DND-41 (cell line): Measurements from ENCODE around the gene PPP4R1.

ENCODE experiments used
- ATAC-seq: fragments of 200-7000 bp; cut with Tn5 transposase; 3 replicates; pipeline ENCODE4 v1.9.1; 2021; ENCODE audit warnings: low read depth; ENCODE audit not compliant: insufficient read depth
- DNase-seq: peaks from one replicate; pipeline ENCODE4 v3.0.0-alpha.2; 2020
- H2AFZ ChIP-seq: 2 replicates; pipeline ENCODE4 v1.6.0; 2012; ENCODE audit warnings: low read depth, low read length
- H3K27ac ChIP-seq: 2 replicates; pipeline ENCODE4 v1.5.1; 2012; ENCODE audit warnings: low read length, inconsistent platforms
- H3K27me3 ChIP-seq: fragments of 200-600 bp; sonication (generic); 2 replicates; pipeline ENCODE4 v1.6.0; 2012; ENCODE audit warnings: low read length, mild to moderate bottlenecking, inconsistent platforms; ENCODE audit not compliant: insufficient read depth, poor library complexity
- H3K36me3 ChIP-seq: 2 replicates; pipeline ENCODE4 v1.5.1; 2012; ENCODE audit warnings: low read length, inconsistent platforms; ENCODE audit not compliant: insufficient read depth
- H3K4me1 ChIP-seq: 2 replicates; pipeline ENCODE4 v1.5.1; 2012; ENCODE audit warnings: mild to moderate bottlenecking, low read length; ENCODE audit not compliant: insufficient read depth
- H3K4me2 ChIP-seq: 2 replicates; pipeline ENCODE4 v1.6.0; 2012; ENCODE audit warnings: mild to moderate bottlenecking, moderate library complexity, low read length, inconsistent platforms; ENCODE audit not compliant: insufficient read depth
- H3K4me3 ChIP-seq, 2 experiments: fragments of 200-600 bp in 1 of 2; shearing (Covaris generic) in 1 of 2; 2 replicates each; pipeline ENCODE4 v1.5.1; 2012 to 2016; ENCODE audit warnings: inconsistent platforms in 2 of 2, low read length in 2 of 2, mild to moderate bottlenecking in 2 of 2, low read depth in 1 of 2, moderate library complexity in 1 of 2
- H3K79me2 ChIP-seq: 2 replicates; pipeline ENCODE4 v1.6.0; 2012; ENCODE audit warnings: low read length, inconsistent platforms; ENCODE audit not compliant: insufficient read depth
- H3K9ac ChIP-seq: 2 replicates; pipeline ENCODE4 v1.6.0; 2012; ENCODE audit warnings: low read depth, mild to moderate bottlenecking, inconsistent platforms, low read length, moderate library complexity
- H3K9me3 ChIP-seq: 2 replicates; pipeline ENCODE4 v1.5.1; 2012; ENCODE audit warnings: low read length, moderate library complexity, mild to moderate bottlenecking, inconsistent platforms; ENCODE audit not compliant: insufficient read depth, severe bottlenecking
- H4K20me1 ChIP-seq: 2 replicates; pipeline ENCODE4 v1.6.0; 2012; ENCODE audit warnings: low read length; ENCODE audit not compliant: insufficient read depth
- EZH2 ChIP-seq: IDR thresholded peaks from 3 replicates; pipeline ENCODE4 v1.6.1; 2012; ENCODE audit warnings: borderline replicate concordance, low read depth, mild to moderate bottlenecking, moderate library complexity, low read length, inconsistent platforms; ENCODE audit not compliant: severe bottlenecking
- TF ChIP-seq, protein P1 (sequence below): IDR thresholded peaks from 2 replicates; pipeline ENCODE4 v1.5.1; 2012; ENCODE audit warnings: borderline replicate concordance, low read length, moderate library complexity, mild to moderate bottlenecking; ENCODE audit not compliant: poor library complexity, severe bottlenecking; ENCODE audit errors: extremely low read depth

Gene PPP4R1

DNA sequence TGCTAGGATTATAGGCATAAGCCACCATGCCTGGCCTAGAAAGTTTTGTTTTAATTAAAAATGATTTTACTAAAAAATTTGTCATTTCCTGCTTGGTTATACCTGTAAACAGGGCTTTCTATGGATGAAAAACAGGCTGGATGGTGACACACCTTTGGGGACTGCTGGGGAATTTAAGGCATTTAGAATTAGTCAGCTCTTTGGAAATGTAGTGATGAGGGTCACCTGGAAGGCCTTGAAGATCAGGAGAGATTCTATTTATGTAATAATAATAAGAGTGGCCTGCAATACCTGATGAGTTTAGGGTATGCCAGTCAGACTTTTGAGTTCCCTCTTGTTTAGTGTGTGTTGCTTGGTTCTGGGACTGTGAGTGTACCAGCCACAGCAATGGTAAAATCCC, 87.9 kb downstream of the PPP4R1 start:
- Histone ChIP-seq H3K4me2 (no peak overlapping the region), H4K20me1 (no peaks in the 10 kb centered on the region), H2AFZ (no peak overlapping the region), H3K79me2 (peaks cover 3% of the 10 kb centered on the region; the same call in 1 of the 2 replicates), H3K4me1 (no peaks in the 10 kb centered on the region), H3K36me3 (peaks cover 87% of the 10 kb centered on the region), H3K9me3 (no peaks in the 10 kb centered on the region), H3K4me3 (no peak overlapping the region), H3K27ac (no peak overlapping the region), H3K27me3 (no peaks in the 10 kb centered on the region), H3K9ac (no peak overlapping the region)
- ATAC-seq: no peak
- DNase-seq: no peak
- no peak for TF ChIP-seq EZH2
- TF ChIP-seq, protein P1, sequence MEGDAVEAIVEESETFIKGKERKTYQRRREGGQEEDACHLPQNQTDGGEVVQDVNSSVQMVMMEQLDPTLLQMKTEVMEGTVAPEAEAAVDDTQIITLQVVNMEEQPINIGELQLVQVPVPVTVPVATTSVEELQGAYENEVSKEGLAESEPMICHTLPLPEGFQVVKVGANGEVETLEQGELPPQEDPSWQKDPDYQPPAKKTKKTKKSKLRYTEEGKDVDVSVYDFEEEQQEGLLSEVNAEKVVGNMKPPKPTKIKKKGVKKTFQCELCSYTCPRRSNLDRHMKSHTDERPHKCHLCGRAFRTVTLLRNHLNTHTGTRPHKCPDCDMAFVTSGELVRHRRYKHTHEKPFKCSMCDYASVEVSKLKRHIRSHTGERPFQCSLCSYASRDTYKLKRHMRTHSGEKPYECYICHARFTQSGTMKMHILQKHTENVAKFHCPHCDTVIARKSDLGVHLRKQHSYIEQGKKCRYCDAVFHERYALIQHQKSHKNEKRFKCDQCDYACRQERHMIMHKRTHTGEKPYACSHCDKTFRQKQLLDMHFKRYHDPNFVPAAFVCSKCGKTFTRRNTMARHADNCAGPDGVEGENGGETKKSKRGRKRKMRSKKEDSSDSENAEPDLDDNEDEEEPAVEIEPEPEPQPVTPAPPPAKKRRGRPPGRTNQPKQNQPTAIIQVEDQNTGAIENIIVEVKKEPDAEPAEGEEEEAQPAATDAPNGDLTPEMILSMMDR: no peak

DNA sequence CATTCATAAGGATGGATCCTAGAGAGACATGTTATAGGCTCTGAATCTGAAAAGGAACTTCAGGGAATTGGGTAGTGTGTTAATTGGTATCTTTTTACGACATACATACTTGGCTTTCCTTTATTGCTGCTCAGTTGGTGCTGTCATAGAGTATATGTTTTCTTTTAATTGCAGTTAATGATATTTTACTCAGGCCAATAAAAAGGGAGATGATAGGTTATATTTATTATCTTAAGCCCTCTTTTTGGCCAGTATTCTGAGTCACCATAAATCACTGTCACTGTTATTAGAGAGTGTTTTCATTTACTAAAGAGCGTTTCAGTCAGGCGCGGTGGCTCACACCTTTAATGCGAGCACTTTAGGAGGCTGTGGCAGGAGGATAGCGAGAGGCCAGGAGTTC, 91.4 kb downstream of the PPP4R1 start:
- no peak overlapping the region for H3K9ac ChIP-seq
- H4K20me1 ChIP-seq: 0 out of 2 replicates have a peak, but pooled peaks cover 3% of the 10 kb centered on the region
- no peak overlapping the region for H3K4me3 ChIP-seq
- TF ChIP-seq, protein P1: no peak
- no peak for TF ChIP-seq EZH2
- no peaks in the 10 kb centered on the region for H3K9me3 ChIP-seq
- no peak overlapping the region for H3K27ac ChIP-seq
- H3K79me2 ChIP-seq: peaks cover 20% of the 10 kb centered on the region
- no peak for ATAC-seq
- no peaks in the 10 kb centered on the region for H3K4me1 ChIP-seq
- no peak overlapping the region for H2AFZ ChIP-seq
- no peak overlapping the region for H3K4me2 ChIP-seq
- no peaks in the 10 kb centered on the region for H3K27me3 ChIP-seq
- DNase-seq: no peak
- peaks cover 73% of the 10 kb centered on the region for H3K36me3 ChIP-seq

DNA sequence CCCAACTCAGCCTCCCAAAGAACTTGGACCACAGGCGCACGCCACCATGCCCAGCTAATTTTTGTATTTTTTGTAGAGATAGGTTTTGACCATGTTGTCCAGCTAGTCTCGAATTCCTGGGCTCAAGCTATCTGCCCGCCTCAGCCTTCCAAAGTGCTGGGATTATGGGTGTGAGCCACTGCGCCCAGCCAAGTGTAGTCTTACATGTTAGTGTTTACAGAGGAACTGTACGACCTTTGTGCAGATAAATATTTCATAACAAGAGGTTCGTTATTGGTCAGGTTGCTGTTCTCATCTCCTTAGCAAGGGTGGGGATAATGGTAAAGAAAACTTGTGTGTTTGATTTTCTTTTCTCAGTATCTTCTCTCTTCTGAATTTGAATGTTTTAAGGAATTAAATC, 92.6 kb downstream of the PPP4R1 start:
- no peak overlapping the region for H3K4me2 ChIP-seq
- H4K20me1 ChIP-seq: 0 out of 2 replicates have a peak, but pooled peaks cover 5% of the 10 kb centered on the region
- no peak overlapping the region for H3K9ac ChIP-seq
- H3K79me2 ChIP-seq: peaks cover 29% of the 10 kb centered on the region
- H3K27me3 ChIP-seq: no peaks in the 10 kb centered on the region
- H3K4me1 ChIP-seq: no peaks in the 10 kb centered on the region
- no peak for TF ChIP-seq EZH2
- TF ChIP-seq, protein P1: no peak
- ATAC-seq (no peak), DNase-seq (no peak)
- no peaks in the 10 kb centered on the region for H3K9me3 ChIP-seq
- H2AFZ ChIP-seq: no peak overlapping the region
- no peak overlapping the region for H3K4me3 ChIP-seq
- H3K36me3 ChIP-seq: peaks cover 71% of the 10 kb centered on the region
- H3K27ac ChIP-seq: no peak overlapping the region

DNA sequence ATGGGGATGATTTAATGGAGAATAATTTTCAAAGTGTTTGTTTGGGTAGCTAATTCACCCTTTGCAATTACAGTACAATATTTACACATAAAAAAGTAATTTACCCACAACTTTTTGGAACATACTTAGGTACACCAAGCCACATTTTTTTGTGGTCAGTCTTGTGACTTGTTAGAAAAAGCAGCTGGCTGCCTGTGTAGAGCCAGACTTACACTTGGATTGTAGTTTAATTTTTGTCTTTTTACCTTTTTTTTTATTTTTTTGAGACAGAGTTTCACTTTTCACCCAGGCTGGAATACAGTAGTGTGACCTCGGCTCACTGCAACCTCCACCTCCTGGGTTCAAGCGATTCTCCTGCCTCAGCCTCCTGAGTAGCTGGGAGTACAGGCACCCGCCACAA, 93.7 kb downstream of the PPP4R1 start:
- ATAC-seq: no peak
- no peak overlapping the region for H3K27ac ChIP-seq
- H2AFZ ChIP-seq: no peak overlapping the region
- H3K9me3 ChIP-seq: no peaks in the 10 kb centered on the region
- no peak for DNase-seq
- H3K4me3 ChIP-seq: no peak overlapping the region
- H3K36me3 ChIP-seq: peaks cover 60% of the 10 kb centered on the region
- no peaks in the 10 kb centered on the region for H3K4me1 ChIP-seq
- TF ChIP-seq EZH2: no peak
- TF ChIP-seq, protein P1: no peak
- H3K27me3 ChIP-seq: no peaks in the 10 kb centered on the region
- H3K79me2 ChIP-seq: peaks cover 32% of the 10 kb centered on the region
- H3K9ac ChIP-seq: no peak overlapping the region
- H3K4me2 ChIP-seq: no peak overlapping the region
- peaks cover 11% of the 10 kb centered on the region; the same call in 1 of the 2 replicates for H4K20me1 ChIP-seq
